NCI-H1694 treated with DMSO at 0.1 percent for 48 hours (cell line): ENCODE data around the gene ERAS.

ENCODE experiments used
- DNase-seq: peaks from one replicate; lab custom pipeline; 2025; lab: John Stamatoyannopoulos, UW

Gene ERAS, protein sequence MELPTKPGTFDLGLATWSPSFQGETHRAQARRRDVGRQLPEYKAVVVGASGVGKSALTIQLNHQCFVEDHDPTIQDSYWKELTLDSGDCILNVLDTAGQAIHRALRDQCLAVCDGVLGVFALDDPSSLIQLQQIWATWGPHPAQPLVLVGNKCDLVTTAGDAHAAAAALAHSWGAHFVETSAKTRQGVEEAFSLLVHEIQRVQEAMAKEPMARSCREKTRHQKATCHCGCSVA

DNA sequence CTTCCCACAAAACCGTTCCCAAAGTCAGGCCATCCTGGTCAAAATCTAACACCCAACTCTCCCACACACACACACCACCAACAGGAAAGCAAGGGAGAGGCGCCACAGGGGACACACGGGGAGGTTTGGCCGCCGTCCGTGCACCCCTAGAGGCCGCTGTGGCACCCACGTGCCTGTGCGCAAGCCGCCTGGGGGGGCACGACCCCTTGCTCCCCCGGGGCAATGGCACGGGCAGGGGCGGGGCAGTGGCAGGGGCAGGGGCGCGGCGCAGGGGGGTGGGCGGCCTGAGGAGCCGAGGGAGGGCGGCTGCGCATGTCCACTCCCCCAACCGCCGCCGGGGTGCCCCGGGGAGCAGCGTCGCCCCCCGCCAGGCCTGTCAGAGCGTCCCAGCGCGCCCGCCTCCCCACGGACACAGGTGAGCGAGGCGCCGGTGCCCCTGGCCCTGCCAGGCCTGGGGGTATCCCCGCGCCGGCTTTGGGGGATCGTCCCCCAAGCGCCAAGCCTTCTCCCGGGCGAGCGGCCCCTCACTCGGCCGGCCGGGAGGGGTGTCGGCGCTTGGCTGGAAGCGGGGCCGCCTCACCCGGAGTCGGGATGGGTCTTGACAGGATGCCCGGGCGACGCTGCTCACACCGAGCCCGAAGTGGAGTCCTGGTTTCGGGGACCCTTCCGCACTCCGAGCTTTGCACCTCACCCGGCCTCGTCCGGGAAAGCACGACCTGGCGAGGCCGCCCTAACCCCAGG is at the start of gene ERAS:
Gene ERAS (plus strand): TSS at position 379 of the 741 bp plus-strand sequence. CDS start 2,611 bp downstream, outside the sequence.
- no peak for DNase-seq

DNA sequence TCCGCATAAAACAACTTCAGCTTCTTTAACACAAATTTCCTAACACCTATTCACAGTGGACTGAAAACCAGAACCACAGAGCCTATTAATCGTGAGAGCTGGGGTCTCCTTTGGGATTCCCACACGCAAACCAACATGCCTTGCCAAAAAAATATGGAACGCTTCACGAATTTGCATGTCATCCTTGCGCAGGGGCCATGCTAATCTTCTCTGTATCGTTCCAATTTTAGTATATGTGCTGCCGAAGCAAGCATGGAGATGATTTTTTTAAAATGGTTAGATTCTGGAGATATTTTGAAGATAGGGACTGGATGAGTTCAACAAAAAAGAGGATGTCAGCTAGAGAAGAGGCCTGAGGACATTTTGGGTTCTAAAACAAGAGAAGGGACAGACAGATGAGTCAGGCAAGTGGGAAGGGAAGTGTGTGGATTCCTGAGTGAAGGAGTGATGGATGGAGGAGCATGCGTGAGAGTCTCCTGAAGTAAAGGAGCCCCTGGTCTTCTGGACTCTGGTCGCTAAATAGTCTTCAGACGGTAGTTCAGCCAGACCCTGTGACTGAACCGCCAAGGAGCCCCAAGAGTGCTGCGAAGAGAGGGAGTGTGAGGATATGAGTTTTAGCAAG is 49.4 kb upstream of the ERAS start:
- no peak for DNase-seq

DNA sequence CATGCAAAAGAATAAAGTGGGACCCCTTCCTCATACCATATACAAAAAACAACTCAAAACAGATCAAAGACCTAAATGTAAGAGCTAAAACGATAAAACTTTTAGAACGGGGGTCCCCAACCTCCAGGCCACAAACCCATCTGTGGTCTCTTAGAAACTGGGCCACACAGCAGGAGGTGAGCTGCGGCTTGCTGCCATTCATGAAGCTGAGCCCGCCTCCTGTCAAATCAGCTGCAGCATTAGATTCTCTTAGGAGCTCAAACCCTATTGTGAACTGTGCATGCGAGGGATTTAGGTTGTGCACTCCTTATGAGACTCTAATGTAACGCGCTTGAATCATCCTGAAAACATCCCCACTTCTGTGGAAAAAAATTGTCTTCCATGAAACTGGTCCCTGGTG is 46.9 kb upstream of the ERAS start:
- DNase-seq = no peak

DNA sequence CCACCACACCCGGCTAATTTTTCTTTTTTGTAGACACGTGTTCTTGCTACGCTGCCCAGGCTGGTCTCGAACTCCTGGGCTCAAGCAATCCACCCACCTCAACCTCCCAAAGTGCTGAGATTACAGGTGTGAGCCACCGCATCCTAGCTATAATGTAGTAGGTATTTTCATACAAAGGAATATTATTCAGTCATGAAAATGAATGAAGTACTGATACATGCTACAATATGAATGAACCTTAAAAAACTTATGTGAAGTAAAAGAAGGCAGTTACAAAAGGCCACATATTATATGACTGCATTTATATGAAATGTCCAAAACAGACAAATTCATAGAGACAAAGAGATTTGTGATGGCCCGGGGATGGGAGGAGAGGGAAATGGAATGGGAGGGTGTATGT is 44.6 kb upstream of the ERAS start:
- no peak for DNase-seq

DNA sequence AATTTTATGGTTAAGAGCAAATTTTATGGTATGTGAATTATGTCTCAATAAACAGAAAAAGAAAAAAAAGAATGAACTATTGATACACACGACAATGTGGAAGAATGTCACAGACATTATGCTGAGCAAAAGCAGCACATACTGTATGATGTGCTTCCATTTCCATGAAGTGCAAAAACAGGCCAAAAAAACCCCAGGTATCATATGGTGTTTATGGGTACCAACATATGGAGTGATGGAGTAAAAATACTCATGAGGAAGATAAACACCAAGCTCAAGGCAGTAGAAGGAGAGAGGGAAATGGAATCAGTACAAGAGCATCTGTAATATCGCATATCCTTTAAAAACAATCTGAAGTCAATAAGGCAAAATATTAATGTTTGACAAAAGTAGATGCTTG is 44.1 kb upstream of the ERAS start:
- DNase-seq = no peak

DNA sequence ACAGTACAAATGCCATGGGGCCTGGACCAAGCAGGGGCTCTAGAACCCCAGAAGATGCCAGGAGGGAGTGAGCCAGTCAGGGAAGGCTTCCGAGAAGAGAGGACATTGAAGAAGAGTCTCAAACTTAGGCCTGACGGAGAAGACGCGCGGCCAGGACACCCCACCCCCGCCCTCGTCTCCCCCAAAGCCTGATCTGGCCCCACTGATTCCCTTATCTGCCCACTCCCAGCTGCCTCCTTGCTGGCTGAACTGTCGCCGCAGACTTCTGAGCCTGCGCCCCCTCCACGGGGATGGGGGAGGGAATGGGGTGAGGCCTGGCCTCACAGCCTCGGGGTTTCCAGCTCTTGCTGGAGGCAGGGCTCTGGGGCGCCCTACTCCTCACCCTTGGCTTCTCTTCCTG is 43.5 kb upstream of the ERAS start:
- no peak for DNase-seq

DNA sequence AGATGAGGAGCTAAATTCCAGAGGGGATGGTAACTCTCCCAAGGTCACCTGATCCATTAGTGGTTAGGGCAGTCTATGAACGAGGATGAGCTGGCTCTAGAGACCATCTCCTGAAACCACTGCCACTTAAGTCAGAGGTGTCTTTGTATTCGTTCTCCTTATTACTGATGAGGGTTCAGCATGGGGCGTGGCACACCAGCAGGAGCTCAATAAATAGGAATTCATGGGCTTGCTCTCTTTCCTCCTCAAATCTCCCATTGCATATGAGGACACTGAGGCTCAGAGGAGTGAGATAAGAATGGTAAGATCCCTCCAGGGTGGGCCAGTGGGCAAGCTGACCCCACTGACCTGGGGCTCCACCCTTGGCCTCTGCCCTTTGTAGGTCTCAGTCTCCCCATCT is 41.6 kb upstream of the ERAS start:
- no peak for DNase-seq

DNA sequence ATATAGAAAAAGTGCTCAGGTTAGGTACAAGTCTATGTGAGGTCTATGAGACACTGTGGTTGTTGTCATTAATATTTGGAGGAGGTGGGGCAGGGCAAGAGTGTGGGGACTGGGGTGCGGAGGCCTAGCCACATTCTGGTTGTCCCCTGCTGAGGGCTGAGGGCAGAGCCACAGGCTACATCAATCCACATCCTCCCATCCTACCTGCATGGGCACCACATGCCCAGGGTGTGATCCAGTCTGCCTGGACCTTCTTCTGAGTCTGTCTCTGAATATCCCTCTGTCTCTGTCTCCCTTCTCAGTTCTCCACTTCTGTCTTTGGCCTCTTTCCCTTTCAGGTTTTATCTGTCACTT is 41.1 kb upstream of the ERAS start:
- no peak for DNase-seq

DNA sequence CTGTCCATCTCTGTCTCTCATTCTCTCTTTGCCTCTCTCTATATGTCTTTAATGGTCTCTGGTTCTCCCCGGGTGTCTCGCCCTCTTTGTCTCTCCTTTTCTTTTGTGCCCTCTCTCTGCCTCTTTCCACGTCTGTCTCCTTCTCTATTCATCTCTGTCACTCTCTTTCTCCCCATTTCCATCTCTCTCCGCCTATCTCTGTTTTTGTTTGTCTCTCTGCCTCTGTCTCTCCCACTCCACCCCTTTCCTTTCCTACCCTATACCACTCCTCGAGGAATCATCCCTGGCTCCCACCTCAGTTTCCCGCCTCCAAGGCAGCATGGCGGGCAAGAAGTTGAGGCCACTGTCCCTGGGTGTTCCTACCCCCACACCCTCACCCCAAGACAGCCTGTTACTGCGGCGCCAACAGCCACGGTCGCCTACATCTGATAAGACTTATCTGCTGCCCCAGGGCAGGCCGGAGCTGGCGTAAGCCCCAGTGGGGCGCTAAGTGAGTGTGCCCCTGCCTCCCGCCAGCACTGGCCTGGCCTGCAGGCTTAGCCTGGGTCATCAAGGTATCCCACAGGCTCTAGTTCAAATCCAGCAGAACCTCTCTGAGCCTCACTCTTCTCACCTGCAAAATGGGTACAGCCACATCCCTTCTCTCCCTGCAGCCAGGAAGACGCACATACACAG is 40.6 kb upstream of the ERAS start:
- no peak for DNase-seq

DNA sequence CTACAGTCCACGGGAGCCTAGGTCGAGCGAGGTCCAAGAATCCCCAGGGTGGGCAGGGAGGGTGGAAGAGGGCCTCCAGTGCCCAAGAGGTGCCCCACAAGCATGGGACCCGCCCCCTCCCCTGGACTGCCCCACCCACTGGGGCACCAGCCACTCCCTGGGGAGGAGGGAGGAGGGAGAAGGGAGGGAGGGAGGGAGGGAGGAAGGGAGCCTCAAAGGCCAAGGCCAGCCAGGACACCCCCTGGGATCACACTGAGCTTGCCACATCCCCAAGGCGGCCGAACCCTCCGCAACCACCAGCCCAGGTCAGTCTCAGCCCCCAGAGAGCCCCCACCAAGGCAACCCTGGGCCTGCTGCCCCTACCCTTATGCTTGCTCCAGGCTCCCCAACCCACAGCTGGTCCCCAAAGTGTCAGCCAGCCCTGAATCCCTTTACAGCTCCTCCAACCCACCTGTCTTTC is 39.9 kb upstream of the ERAS start, which contains the start of gene GATA1:
Gene GATA1 (plus strand): TSS at position 250 of the 460 bp plus-strand sequence. CDS start 4,520 bp downstream, outside the sequence.
- no peak for DNase-seq

DNA sequence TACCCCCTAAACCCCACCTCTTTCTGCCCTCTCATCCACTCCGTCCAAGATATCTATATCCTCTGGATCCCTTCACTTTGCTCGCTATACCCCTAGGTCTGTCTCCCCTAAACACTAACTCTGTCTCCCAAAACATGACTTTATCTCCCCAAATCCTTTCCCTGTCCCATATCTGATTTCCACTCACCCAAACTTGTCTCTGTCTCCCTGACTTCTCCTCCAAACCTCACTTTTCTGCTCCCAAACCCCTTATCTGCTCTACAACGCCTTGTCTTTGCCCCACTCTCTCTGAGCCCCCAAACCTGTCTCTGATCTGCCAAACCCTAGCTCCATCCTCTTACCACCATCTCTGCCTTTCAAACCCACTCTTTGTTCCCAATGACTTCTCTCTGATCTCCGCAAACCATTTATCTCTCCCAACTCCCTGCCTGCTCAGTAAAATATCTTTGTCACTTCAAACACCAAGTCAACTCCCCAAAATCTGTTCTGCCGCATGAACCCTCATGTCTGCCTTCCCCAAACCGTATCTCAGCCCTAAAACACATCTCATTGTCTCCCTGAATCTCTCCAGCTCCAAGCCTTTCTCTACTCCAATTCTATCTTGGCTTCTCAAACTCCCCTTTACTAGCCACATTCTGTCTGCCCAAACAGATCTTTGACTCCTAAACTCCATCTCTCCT is 39.3 kb upstream of the ERAS start:
- no peak for DNase-seq

DNA sequence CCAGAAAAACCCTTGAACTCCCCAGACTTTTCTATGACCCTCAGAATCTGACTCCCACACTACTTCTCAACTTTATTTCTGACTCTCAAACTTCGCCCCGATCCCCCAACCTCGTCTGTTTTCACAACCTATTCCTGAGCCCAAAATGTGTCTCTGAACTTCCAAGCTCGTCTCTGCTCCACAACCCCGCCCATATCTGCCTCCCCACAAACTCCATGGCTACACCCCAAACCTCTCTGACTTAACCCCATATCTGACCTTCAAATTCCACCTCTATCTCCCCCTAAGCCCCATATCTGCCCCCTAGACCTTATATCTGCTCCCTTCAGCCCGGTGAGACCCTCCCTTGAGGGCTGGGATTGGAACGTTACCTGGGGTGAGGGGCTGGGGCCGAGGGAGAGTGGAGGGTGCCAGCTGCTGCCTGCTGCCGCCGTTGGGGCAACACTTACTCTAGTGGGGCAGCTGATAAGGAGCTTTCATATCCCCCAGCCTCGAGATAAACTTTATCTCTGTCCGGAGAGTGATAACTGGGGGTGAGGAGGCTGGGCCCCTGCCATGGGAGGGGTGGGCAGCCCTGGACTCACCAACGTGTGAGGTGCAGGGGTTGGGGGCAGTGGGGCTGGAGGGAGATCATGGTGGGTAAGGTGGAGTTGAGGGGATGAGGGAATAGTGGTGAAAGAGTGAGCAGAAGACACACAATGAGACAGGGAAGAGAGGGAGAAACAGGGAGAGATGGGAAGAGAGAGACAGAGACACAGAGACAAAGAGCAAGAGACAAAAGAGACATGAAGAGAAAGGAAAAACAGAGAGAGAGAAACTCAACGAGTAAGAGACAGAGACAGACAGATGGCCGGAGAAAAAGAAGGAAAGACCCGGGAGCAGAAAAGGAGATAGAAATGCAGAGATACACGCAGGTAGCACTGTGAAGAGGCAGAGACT is 38.5 kb upstream of the ERAS start:
- no peak for DNase-seq

DNA sequence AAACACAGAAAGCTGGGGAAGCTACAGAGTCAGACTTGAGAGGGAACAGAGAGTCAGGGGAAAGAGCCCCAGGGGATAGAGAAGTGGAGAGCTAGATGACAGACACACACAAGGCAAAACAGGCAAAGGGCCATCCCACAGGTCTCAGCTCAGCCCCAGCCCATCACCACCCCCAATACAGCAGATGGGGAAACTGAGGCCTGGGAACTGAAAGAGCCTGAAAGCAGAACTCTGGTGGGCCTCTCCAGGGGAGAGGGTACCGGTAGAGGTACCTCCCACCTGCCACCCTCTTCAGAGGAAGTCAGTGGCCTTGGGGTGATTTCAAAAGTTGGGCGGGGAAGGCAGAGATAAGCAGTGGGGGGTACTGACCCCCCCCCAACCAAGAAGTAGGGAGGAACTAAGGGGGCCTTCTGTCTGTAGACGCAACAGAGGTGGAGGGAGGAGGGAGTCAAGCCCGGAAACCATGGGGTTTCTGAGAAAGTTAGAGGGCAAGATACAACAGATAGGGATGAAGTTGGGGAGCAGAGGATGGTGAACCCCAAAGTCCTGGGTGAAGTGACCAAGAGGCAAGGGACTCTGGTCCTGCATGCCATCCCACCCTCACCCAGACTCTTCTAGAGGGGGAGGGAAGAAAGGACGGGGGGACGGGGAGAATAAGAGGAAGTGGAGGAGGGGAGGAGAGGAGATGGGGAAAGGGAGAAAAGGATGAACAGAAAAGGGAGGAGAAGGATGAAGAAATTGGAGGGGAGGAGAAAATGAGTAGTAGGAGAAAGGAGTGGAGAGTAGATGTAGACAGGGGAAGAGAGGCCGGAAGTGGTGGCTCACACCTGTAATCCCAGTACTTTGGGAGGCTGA is 36.7 kb upstream of the ERAS start:
- no peak for DNase-seq

DNA sequence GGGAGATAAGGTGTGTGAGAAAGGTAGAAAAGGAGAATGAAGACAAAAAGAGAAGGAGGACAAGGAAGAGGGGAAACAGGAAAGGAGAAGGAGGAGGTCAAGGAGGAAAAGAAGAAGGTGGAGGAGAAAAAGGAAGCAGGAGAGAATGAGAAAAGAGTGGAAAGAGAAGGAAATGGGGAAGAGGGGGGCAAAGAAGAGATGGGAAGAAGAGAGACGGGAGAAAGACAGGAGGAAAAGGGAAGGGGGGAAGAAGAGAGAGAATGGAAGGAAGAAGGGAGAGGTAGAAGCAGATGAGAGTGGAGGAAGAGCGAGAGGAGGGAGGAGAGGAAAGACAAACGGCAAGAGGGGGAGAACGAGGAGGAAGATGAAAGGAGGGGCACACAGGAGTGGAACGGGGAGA is 35.8 kb upstream of the ERAS start:
- no peak for DNase-seq

DNA sequence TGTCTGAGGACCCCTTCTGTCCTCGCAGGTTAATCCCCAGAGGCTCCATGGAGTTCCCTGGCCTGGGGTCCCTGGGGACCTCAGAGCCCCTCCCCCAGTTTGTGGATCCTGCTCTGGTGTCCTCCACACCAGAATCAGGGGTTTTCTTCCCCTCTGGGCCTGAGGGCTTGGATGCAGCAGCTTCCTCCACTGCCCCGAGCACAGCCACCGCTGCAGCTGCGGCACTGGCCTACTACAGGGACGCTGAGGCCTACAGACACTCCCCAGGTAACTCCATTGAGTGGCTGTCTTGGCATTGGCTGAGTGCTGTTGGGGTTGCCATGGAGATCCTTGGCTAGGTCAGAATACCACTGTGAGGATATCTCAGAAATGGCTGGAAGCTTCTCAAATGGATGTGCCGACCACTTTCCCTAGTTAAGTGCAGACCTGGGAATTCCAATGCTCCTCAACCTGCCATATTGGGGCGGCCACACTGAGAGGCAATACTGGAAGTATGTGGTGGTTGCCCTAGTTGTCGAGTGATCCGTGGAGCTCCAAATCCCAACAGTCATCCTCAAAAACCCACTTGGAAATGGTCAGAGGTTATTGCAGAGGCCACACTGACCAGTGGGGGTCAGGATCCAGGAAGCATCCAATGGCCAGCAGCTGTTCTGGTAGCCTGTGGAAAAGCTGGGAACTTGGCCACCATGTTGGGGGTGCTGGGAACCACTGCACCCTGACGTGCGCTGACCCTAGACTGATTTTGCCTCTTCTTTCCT is 35.1 kb upstream of the ERAS start:
- no peak for DNase-seq

DNA sequence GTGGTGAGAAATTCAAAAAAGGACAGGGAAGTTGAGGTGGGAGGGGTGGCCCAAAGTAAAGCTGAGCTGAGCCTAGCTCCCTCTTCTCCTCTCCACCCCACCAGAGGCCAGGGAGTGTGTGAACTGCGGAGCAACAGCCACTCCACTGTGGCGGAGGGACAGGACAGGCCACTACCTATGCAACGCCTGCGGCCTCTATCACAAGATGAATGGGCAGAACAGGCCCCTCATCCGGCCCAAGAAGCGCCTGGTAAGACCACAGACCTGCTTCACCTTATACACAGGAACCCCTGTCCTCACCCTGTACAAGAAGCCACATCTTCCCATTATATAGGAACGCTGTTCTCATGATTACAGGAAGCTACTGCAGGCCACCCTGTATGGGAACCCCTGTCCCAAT is 34.1 kb upstream of the ERAS start:
- DNase-seq = no peak

DNA sequence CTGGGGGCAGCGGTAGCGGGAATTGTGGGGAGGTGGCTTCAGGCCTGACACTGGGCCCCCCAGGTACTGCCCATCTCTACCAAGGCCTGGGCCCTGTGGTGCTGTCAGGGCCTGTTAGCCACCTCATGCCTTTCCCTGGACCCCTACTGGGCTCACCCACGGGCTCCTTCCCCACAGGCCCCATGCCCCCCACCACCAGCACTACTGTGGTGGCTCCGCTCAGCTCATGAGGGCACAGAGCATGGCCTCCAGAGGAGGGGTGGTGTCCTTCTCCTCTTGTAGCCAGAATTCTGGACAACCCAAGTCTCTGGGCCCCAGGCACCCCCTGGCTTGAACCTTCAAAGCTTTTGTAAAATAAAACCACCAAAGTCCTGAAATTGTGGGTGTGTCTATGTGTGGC is 32.4 kb upstream of the ERAS start:
- DNase-seq = no peak

DNA sequence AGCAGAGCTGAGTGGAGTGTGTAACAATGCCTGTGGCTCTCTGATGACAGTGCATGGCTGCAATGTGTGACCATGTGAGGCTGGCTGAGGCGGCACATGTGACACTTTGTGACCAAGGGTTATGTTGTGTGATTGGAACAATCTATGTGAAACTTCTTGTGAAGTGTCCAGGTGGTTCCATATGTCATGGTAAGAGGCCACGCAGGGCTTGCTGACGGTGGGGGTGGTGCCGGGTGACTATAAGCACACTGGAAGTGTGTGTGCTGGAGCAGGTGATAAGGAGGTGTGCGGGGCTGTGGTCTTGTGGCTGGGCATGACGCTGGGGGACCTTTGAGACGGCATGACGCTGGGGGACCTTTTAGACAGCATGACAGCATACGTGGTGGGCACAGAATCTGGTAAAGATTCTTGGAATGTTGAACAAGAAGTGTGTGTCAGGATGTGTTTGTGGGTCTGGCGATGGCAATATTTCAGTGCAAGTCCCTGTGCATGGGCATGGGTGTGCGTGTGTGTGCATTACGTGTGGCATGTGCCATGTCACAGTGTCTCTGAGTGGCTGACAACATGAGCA is 31.9 kb upstream of the ERAS start:
- DNase-seq = no peak
